K562 (cell line): ENCODE data around the gene EME1. TPM values are rescaled to one million over a fixed set of nuclear protein-coding genes. Genes with fewer than 3 reads are reported as not detected.
A peak's percentile ranks its signal among the peaks of the same experiment; 100 is the strongest.

Experiments
- ATAC-seq: fragments of 200-7000 bp; cut with Tn5 transposase; 3 replicates; pipeline ENCODE4 v1.9.1; 2020; ENCODE audit warnings: moderate library complexity
- BruUV-seq: library from RNA; stranded (reverse); fragments of 400-500 nt; replicated peaks from 2 replicates; lab custom pipeline; 2021; lab: Mats Ljungman, UMichigan
- CTCF ChIA-PET: fragments of 300-600 bp; formaldehyde crosslinking; extraction: SDS; loops from one replicate; lab custom pipeline; 2021; ENCODE audit warnings: low intra/inter-chr PET ratio; lab: Yijun Ruan, JAX
- POLR2A ChIA-PET: fragments of 300-600, 350-650 bp; sonication (Branson Sonifier 250); formaldehyde crosslinking; extraction: SDS; loops from one replicate; lab custom pipeline; 2021; ENCODE audit warnings: antibody characterized with exemption, inconsistent platforms; lab: Yijun Ruan, JAX
- DNase-seq, 4 experiments: peaks; one replicate each; pipeline versions ENCODE4 v3.0.0 to v3.0.0-alpha.2; 2011 to 2018; ENCODE audit warnings: low spot score in 3 of 4, mixed read lengths in 3 of 4; ENCODE audit errors: extremely low read depth in 1 of 4
- FAIRE-seq: peaks from 2 replicates; lab custom pipeline; 2011; peaks lifted over from hg19 to GRCh38; lab: Jason Lieb, UNC
- H2AFZ ChIP-seq: 2 replicates; pipeline ENCODE4 v1.6.0; 2011; ENCODE audit warnings: low read depth, low read length, control low read depth, inconsistent platforms
- H3K27ac ChIP-seq: fragments of 200-600 bp; 3 replicates; pipeline ENCODE4 v1.8.0; 2011; ENCODE audit warnings: low read depth, mild to moderate bottlenecking, control low read depth, inconsistent platforms, low read length, moderate library complexity, mixed read lengths; ENCODE audit errors: extremely low read depth
- H3K27me3 ChIP-seq, 2 experiments: fragments of 300-600 bp in 1 of 2; 2 replicates in 1 of 2; 3 replicates in 1 of 2; pipeline versions ENCODE4 v1.6.0 to v1.8.0; 2011; ENCODE audit warnings: inconsistent platforms in 2 of 2, low read length in 2 of 2, mild to moderate bottlenecking in 1 of 2, mixed read lengths in 1 of 2, moderate library complexity in 1 of 2; ENCODE audit not compliant: control insufficient read depth in 2 of 2, insufficient read depth in 2 of 2
- H3K36me3 ChIP-seq: fragments of 300-600 bp; 3 replicates; pipeline ENCODE4 v1.8.0; 2011; ENCODE audit warnings: mild to moderate bottlenecking, low read length, inconsistent platforms; ENCODE audit not compliant: control insufficient read depth, insufficient read depth
- H3K4me1 ChIP-seq, 2 experiments: fragments of 200-600 bp in 1 of 2; replicated peaks in 1 of 2; 2 replicates in 1 of 2; 3 replicates in 1 of 2; pipeline versions ENCODE4 v1.5.1 to v1.8.0; 2011; ENCODE audit warnings: inconsistent platforms in 2 of 2, low read length in 2 of 2, mild to moderate bottlenecking in 1 of 2, mixed read lengths in 1 of 2, moderate library complexity in 1 of 2; ENCODE audit not compliant: control insufficient read depth in 2 of 2, insufficient read depth in 2 of 2
- H3K4me2 ChIP-seq: 2 replicates; pipeline ENCODE4 v1.6.1; 2011; ENCODE audit warnings: low read length, control low read depth, inconsistent platforms, mixed read lengths; ENCODE audit not compliant: insufficient read depth
- H3K4me3 ChIP-seq: fragments of 200-600 bp; sonication (generic), shearing (Covaris generic); 2 replicates; pipeline ENCODE4 v1.5.1; 2016; ENCODE audit warnings: control low read depth, inconsistent platforms
- H3K79me2 ChIP-seq: fragments of 200-600 bp; 3 replicates; pipeline ENCODE4 v1.8.0; 2011; ENCODE audit warnings: low read length, inconsistent platforms; ENCODE audit not compliant: control insufficient read depth, insufficient read depth
- H3K9ac ChIP-seq, 2 experiments: 2 replicates each; pipeline versions ENCODE4 v1.6.0 to v1.6.1; 2011; ENCODE audit warnings: low read depth in 2 of 2, low read length in 2 of 2, control low read depth in 1 of 2, inconsistent platforms in 1 of 2, mild to moderate bottlenecking in 1 of 2, mixed read lengths in 1 of 2; ENCODE audit not compliant: insufficient read depth in 1 of 2
- H3K9me1 ChIP-seq: one replicate; pipeline ENCODE4 v1.6.0; 2011; ENCODE audit warnings: inconsistent platforms, mild to moderate bottlenecking, low read length, moderate library complexity; ENCODE audit not compliant: control insufficient read depth, insufficient read depth
- H3K9me3 ChIP-seq: replicated peaks from 2 replicates; pipeline ENCODE4 v1.5.1; 2011; ENCODE audit warnings: low read depth, low read length, inconsistent platforms; ENCODE audit not compliant: control insufficient read depth, insufficient read depth
- H4K20me1 ChIP-seq: replicated peaks from 2 replicates; pipeline ENCODE4 v1.6.1; 2011; ENCODE audit warnings: low read length, inconsistent platforms, mixed read lengths; ENCODE audit not compliant: control insufficient read depth, insufficient read depth
- AFF1 ChIP-seq, 2 experiments: fragments of 450-650 bp; IDR thresholded peaks; 2 replicates each; pipeline ENCODE4 v1.6.1; 2018; ENCODE audit warnings: mild to moderate bottlenecking in 2 of 2, low read depth in 1 of 2; ENCODE audit not compliant: partially characterized antibody in 2 of 2
- CTBP1 ChIP-seq: fragments of 450-650 bp; IDR thresholded peaks from 2 replicates; pipeline ENCODE4 v1.6.1; 2016; ENCODE audit warnings: borderline replicate concordance
- POLR2G ChIP-seq: fragments of 200-400 bp; formaldehyde crosslinking; IDR thresholded peaks from 2 replicates; pipeline ENCODE4 v1.6.1; 2017; ENCODE audit warnings: low read depth, mild to moderate bottlenecking, antibody characterized with exemption, low read length, moderate library complexity
- TRIM24 ChIP-seq, 2 experiments: fragments of 450-650 bp; IDR thresholded peaks; 2 replicates each; pipeline ENCODE4 v1.6.1; 2016
- YBX1 ChIP-seq: fragments of 450-650 bp; IDR thresholded peaks from 2 replicates; pipeline ENCODE4 v1.7.1; 2016; ENCODE audit warnings: mild to moderate bottlenecking
- ZNF174 ChIP-seq: fragments of 250-450 bp; sonication (Bioruptor Pico); IDR thresholded peaks from 2 replicates; pipeline ENCODE4 v1.4.0; 2020; ENCODE audit warnings: mild to moderate bottlenecking
- WGBS: fragments of 100-300 bp; shearing (Covaris generic); methylation state at CpG from one replicate; pipeline ENCODE4 v1.1.6; 2016; ENCODE audit warnings: low coverage, mixed read lengths; ENCODE audit not compliant: insufficient coverage; ENCODE audit errors: missing lambda C conversion rate; 5-methylcytosine and 5-hydroxymethylcytosine counted together
- in situ Hi-C: fragments of 300-500 bp; cut with MboI; formaldehyde crosslinking; loops from 4 replicates; pipeline ENCODE4 v1.15.0; 2018; ENCODE audit warnings: inconsistent platforms, mixed read lengths
- intact Hi-C: fragments of 100-400 bp; cut with micrococcal nuclease; formaldehyde crosslinking; loops from 2 replicates; pipeline ENCODE4 v1.14.2; 2022
- polyA plus RNA-seq, 8 experiments: library from polyadenylated mRNA; depleted of rRNA in 4 of 8; stranded (reverse) in 5 of 8; unstranded in 3 of 8; fragments of >200 nt; fragmentation: Nextera tagmentation in 2 of 8; fragmentation: Illumina TruSeq in 1 of 8; extraction: Ambion mirVana in 2 of 8; extraction: Trizol in 1 of 8; gene quantifications; 2 replicates each; pipeline versions ENCODE4 v1.2.1 to v1.2.3, GENCODE V29; 2011 to 2014; ENCODE audit warnings: inconsistent platforms in 1 of 8, missing spikeins in 1 of 8
- total RNA-seq, 7 experiments: library from RNA; depleted of rRNA in 6 of 7; stranded (reverse); fragments of >200 nt in 6 of 7; fragmentation: Illumina TruSeq in 2 of 7; extraction: Trizol in 2 of 7; gene quantifications; 2 replicates each; pipeline versions ENCODE4 v1.2.1 to v1.2.3, GENCODE V29; 2011 to 2021; ENCODE audit warnings: low replicate concordance in 1 of 7

Gene EME1
- total and polyA plus RNA-seq, 9 of the 15 experiments (the other 6 are each of a cell fraction or from before 2014, with no cell fraction given): 14.6 to 44.1 (median 24.0) TPM

GRCh38 chr17:50375858-50376538, 3.0 kb downstream of the EME1 start:
- FAIRE-seq: no peak
- Histone ChIP-seq H3K9me3 (no peaks in the 10 kb centered on the region; the same call in 1 of the 2 replicates), H4K20me1 (no peaks in the 10 kb centered on the region), H3K4me1 (peaks cover 5 to 8% of the 10 kb centered on the region in 2 experiments), H3K27ac (no peak overlapping the region), H3K4me3 (no peak overlapping the region), H3K4me2 (no peak overlapping the region), H3K9me1 (no peaks in the 10 kb centered on the region), H3K27me3 (no peaks in the 10 kb centered on the region), H3K9ac (peak overlapping the region in 1 of 2 experiments; percentile 49; a peak in 2 of 4 replicates), H3K36me3 (peaks cover 55% of the 10 kb centered on the region), H3K79me2 (peaks cover 29% of the 10 kb centered on the region), H2AFZ (no peak overlapping the region)
- POLR2A ChIA-PET: interaction anchor here (0.6 to 13.4 kb wide), 6 partner anchors 8 to 82 kb away, joined by 3 to 129 read pairs (median 4); partner anchors contain the start of gene LRRC59
- DNase-seq: no peak
- ATAC-seq: no peak
- TF ChIP-seq YBX1: no peak
- intact Hi-C loops (no loop called here), in situ Hi-C loops (no loop called here)
- CTCF ChIA-PET: no interaction called here
- BruUV-seq: no TSS peak
- WGBS: 57% methylated on average over 4 of the region's 5 CpGs

GRCh38 chr17:50379351-50380132, 6.5 kb downstream of the EME1 start:
- WGBS: 82% methylated on average over 5 of the region's 6 CpGs
- FAIRE-seq: no peak
- no peaks in the 10 kb centered on the region for H4K20me1 ChIP-seq
- no peak overlapping the region for H2AFZ ChIP-seq
- ChIA-PET POLR2A (interaction anchor here (0.7 to 13.4 kb wide), 8 partner anchors 8 to 237 kb away, joined by 3 to 129 read pairs (median 4); partner anchors contain the start of gene LRRC59), CTCF (no interaction called here)
- no TSS peak for BruUV-seq
- peaks cover 82% of the 10 kb centered on the region for H3K36me3 ChIP-seq
- no peak overlapping the region for H3K9ac ChIP-seq
- no peak for ATAC-seq
- peaks cover 0 to 4% of the 10 kb centered on the region in 2 experiments; a peak in 2 of 5 replicates for H3K4me1 ChIP-seq
- H3K79me2 ChIP-seq: no peaks in the 10 kb centered on the region
- no peaks in the 10 kb centered on the region for H3K9me3 ChIP-seq
- H3K27ac ChIP-seq: no peak overlapping the region
- H3K4me2 ChIP-seq: no peak overlapping the region
- no peak for DNase-seq
- in situ Hi-C loops (no loop called here), intact Hi-C loops (no loop called here)
- H3K4me3 ChIP-seq: no peak overlapping the region
- H3K27me3 ChIP-seq: no peaks in the 10 kb centered on the region
- no peaks in the 10 kb centered on the region for H3K9me1 ChIP-seq
- no peak for TF ChIP-seq CTBP1
- no peak for TF ChIP-seq ZNF174 (CRISPR knock-in tag)
- TF ChIP-seq TRIM24 (IDR thresholded peaks at IDR 0.05): no peak
- no peak for TF ChIP-seq AFF1 (IDR thresholded peaks at IDR 0.05; ENCODE audit: low read depth in 1 of 2, partially characterized antibody in 2 of 2)
- peak; percentile 30; the same call in 1 of the 2 replicates for TF ChIP-seq POLR2G
